ENCODE measurements around the gene SLC6A9. TPM values are rescaled to one million over a fixed set of nuclear protein-coding genes. Genes with fewer than 3 reads are reported as not detected.

The SLC6A9 gene
- total RNA-seq, 1 donor from 2014 or later, result 29.4 TPM

DNA sequence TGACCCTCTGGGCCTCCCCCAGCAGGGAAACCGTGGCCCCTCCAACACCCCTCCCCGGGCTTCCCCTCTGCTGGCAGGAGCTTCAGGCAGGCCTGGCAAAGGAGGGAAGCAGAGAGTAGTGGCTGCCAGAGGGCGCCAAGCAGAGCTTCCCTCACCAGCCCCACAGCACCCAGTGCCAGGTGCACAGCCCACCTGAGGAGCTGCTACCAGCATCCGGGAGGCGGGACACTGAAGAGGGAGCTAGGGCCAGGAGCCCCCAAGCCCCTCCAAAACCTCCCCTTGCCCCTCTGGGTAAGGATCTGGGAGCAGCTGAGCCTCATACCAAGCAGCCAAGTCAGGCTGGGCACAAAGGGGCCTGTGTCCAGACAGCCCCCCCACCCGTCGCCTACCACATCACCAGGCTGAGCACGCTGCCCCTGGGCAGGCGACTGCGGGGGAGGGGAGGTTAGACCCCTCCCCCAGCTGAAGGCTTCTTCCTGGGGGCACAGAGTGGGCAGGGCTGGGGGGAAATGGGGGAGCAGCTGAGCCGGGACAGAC is 20.3 kb downstream of the SLC6A9 start:
- TF ChIP-seq, protein P1, sequence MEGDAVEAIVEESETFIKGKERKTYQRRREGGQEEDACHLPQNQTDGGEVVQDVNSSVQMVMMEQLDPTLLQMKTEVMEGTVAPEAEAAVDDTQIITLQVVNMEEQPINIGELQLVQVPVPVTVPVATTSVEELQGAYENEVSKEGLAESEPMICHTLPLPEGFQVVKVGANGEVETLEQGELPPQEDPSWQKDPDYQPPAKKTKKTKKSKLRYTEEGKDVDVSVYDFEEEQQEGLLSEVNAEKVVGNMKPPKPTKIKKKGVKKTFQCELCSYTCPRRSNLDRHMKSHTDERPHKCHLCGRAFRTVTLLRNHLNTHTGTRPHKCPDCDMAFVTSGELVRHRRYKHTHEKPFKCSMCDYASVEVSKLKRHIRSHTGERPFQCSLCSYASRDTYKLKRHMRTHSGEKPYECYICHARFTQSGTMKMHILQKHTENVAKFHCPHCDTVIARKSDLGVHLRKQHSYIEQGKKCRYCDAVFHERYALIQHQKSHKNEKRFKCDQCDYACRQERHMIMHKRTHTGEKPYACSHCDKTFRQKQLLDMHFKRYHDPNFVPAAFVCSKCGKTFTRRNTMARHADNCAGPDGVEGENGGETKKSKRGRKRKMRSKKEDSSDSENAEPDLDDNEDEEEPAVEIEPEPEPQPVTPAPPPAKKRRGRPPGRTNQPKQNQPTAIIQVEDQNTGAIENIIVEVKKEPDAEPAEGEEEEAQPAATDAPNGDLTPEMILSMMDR (IDR thresholded peaks at IDR 0.05; ENCODE audit: unreplicated experiment), result no peak
- Mint-ChIP-seq H3K4me3 (ENCODE audit: low read depth) (no peak overlapping the region), H3K4me1 (ENCODE audit: low read depth) (peaks cover 5% of the 10 kb centered on the region), H3K9me3 (ENCODE audit: low read depth) (no peaks in the 10 kb centered on the region), H3K27me3 (no peaks in the 10 kb centered on the region), H3K36me3 (ENCODE audit: insufficient read depth) (peaks cover 7% of the 10 kb centered on the region), H3K27ac (no peak overlapping the region)
- no peak for DNase-seq (ENCODE audit: low spot score, unreplicated experiment)

DNA sequence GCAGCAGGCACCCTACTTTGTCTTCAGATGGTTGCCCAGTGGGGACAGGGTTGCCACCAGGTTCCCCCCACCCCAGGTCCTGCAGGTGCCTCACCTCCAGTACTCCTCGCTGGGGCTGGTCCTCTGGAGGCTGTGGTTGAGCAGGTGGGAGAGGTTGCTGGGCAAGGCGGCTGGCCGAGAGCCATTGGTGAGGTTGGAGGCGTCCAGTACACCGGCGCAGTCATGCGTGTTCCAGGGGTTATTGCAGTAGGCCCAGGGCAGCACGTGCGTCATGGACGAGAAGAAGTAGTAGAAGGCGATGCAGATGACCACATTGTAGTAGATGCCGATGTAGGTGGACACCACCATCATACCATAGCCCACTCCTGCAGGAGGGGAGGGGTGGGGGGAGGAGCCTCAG is 23.0 kb downstream of the SLC6A9 start:
- no peak overlapping the region for H3K4me3 Mint-ChIP-seq (ENCODE audit: low read depth)

DNA sequence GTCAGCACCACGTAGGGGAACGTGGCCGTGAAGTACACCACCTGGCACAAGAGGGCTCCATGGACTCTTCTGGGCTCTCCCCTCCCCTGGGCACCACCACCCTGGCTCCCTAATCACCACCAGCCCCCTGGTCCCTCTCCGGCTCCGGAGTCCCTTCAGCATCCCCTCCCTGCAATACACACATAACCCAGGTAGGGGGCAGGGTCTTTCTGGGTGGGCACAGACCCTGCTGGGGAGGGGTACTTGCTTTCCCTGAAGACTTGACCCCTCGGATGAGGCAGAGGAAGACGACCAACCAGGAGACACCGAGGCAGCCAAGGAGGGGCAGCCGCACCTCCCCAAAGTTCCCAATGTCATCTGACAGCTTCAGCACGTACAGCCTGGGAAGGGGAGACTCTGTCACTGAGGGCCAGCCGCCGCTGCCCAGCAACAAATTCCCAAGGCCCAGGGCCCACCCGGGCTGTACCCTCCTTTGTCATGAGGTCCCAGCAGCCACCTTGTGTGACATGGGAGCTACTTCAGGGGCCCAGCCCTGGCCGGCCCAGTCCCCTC is 28.6 kb downstream of the SLC6A9 start:
- Mint-ChIP-seq H3K27me3 (no peaks in the 10 kb centered on the region), H3K9me3 (ENCODE audit: low read depth) (no peaks in the 10 kb centered on the region), H3K36me3 (ENCODE audit: insufficient read depth) (peaks cover 12% of the 10 kb centered on the region), H3K4me1 (ENCODE audit: low read depth) (peaks cover 10% of the 10 kb centered on the region), H3K4me3 (ENCODE audit: low read depth) (no peak overlapping the region), H3K27ac (no peak overlapping the region)
- TF ChIP-seq, protein P1 (IDR thresholded peaks at IDR 0.05; ENCODE audit: unreplicated experiment), result peak; percentile 33
- DNase-seq (ENCODE audit: low spot score, unreplicated experiment), result no peak

More for the DNA sequence above, 23.0 kb downstream of the SLC6A9 start:
- no peaks in the 10 kb centered on the region for H3K27me3 Mint-ChIP-seq
- H3K36me3 Mint-ChIP-seq (ENCODE audit: insufficient read depth), result peaks cover 9% of the 10 kb centered on the region
- H3K9me3 Mint-ChIP-seq (ENCODE audit: low read depth), result no peaks in the 10 kb centered on the region
- no peak for DNase-seq (ENCODE audit: low spot score, unreplicated experiment)
- H3K4me1 Mint-ChIP-seq (ENCODE audit: low read depth), result peaks cover 5% of the 10 kb centered on the region
- no peak overlapping the region for H3K27ac Mint-ChIP-seq
- TF ChIP-seq, protein P1 (IDR thresholded peaks at IDR 0.05; ENCODE audit: unreplicated experiment), result no peak

DNA sequence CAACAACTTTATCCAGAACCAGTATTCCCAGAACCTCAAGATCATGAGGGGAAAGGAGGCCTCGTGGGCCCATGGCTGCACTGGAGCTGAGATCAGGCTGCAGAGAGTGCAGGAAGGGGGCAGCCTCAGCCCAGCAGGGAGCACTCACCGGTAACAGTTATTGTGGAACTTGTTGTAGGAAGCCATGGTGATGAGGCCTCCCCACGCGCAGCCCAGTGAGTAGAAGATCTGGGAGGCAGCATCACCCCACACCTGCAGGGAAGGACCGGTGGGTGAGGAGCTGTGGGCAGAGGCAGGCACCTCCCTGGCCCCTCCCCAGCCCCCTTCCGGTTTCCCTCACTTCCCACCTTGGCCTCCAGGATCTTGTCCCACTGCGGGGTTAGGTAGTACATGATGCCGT is 29.1 kb downstream of the SLC6A9 start:
- Mint-ChIP-seq H3K36me3 (ENCODE audit: insufficient read depth) (peaks cover 12% of the 10 kb centered on the region), H3K9me3 (ENCODE audit: low read depth) (no peaks in the 10 kb centered on the region), H3K27me3 (no peaks in the 10 kb centered on the region), H3K4me1 (ENCODE audit: low read depth) (peaks cover 15% of the 10 kb centered on the region), H3K4me3 (ENCODE audit: low read depth) (no peak overlapping the region), H3K27ac (no peak overlapping the region)
- DNase-seq (ENCODE audit: low spot score, unreplicated experiment), result no peak
- TF ChIP-seq, protein P1 (IDR thresholded peaks at IDR 0.05; ENCODE audit: unreplicated experiment), result no peak

DNA sequence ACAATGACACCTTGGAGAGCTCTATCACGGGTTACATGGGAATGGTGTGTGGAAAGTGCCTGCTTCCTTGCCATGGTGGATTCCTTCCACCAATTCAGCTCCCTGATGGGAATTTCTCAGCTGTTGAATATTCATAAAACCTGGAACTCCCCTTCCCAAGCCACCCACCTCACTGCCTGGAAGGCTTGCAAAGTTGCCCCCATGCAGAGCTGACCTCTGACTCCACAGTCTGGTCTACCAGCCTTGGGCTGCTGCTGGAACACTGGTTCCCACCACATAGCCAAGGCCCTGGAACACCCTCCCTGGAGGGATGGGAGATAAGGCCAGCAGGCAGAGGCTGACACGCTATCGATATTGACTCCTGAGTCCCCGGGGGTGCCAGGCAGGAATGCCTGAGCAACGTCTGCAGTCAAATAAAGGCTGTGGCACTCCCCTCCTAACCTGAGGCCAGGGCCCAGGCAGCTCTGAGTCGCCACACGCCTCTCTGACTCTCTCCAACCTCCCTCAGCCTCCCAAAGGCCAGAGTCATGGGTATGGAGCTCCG is 31.1 kb downstream of the SLC6A9 start:
- peaks cover 8% of the 10 kb centered on the region for H3K36me3 Mint-ChIP-seq (ENCODE audit: insufficient read depth)
- no peak overlapping the region for H3K4me3 Mint-ChIP-seq (ENCODE audit: low read depth)
- no peak overlapping the region for H3K27ac Mint-ChIP-seq
- no peaks in the 10 kb centered on the region for H3K9me3 Mint-ChIP-seq (ENCODE audit: low read depth)
- H3K4me1 Mint-ChIP-seq (ENCODE audit: low read depth), result peaks cover 23% of the 10 kb centered on the region
- H3K27me3 Mint-ChIP-seq, result no peaks in the 10 kb centered on the region
- TF ChIP-seq, protein P1 (IDR thresholded peaks at IDR 0.05; ENCODE audit: unreplicated experiment), result no peak
- no peak for DNase-seq (ENCODE audit: low spot score, unreplicated experiment)
